Pancreas (tissue), 10 donors: ENCODE results near the gene NDUFC1. TPM values are rescaled to one million over a fixed set of nuclear protein-coding genes. Genes with fewer than 3 reads are reported as not detected.
"Not testable (repeated sequence)": the region's sequence is repeated elsewhere in the genome, so short reads cannot be mapped to it uniquely, and the experiment has no call there.

Source experiments
- ATAC-seq, 4 donors: fragments of 200-7000 bp; cut with Tn5 transposase; one replicate each; pipeline versions ENCODE4 v1.8.0 to v1.9.1; 2020; ENCODE audit warnings: mild to moderate bottlenecking in 4 of 4, moderate library complexity in 4 of 4
- DNase-seq, 6 donors: peaks; one replicate each; pipeline ENCODE4 v3.0.0-alpha.2; 2020
- FAIRE-seq: peaks from 2 replicates; lab custom pipeline; 2012; peaks lifted over from hg19 to GRCh38; lab: Jason Lieb, UNC
- H3K27ac ChIP-seq, 4 donors: fragments of 200-600 bp; sonication (generic); 1 replicate in 3 of 4; 2 replicates in 1 of 4; pipeline versions ENCODE4 v1.5.0 to v1.8.0; 2020
- H3K27me3 ChIP-seq, 4 donors: fragments of 200-600 bp; one replicate each; pipeline ENCODE4 v1.8.0; 2021
- H3K36me3 ChIP-seq, 3 donors: fragments of 200-600 bp; sonication (generic) in 1 of 3; one replicate each; pipeline versions ENCODE4 v1.5.0 to v1.8.0; 2020 to 2021
- H3K4me1 ChIP-seq, 3 donors: fragments of 200-600 bp; one replicate each; pipeline ENCODE4 v1.8.0; 2021
- H3K4me3 ChIP-seq, 4 donors: fragments of 200-600 bp; sonication (generic) in 2 of 4; one replicate each; pipeline versions ENCODE4 v1.5.0 to v1.8.0; 2020 to 2021
- H3K9me3 ChIP-seq, 4 donors: fragments of 200-600 bp; one replicate each; pipeline ENCODE4 v1.8.0; 2021
- WGBS, 2 donors: extraction: QIAGEN DNeasy Blood & Tissue Kit; methylation state at CpG; one replicate each; pipeline ENCODE4 v1.1.7; 2013; 5-methylcytosine and 5-hydroxymethylcytosine counted together
- intact Hi-C, 3 donors: fragments of 100-400 bp; cut with DNase I; formaldehyde crosslinking; loops; one replicate each; pipeline versions ENCODE4 v1.11.1 to v1.14.2; 2022
- polyA plus RNA-seq, 2 donors: library from polyadenylated mRNA; stranded (reverse); fragments of 200-250 nt; gene quantifications; one replicate each; pipeline ENCODE4 v1.2.3, GENCODE V29; 2013
- total RNA-seq, 6 donors: library from RNA; stranded (reverse); fragmentation: NEBNext Ultra II Directional in 4 of 6; extraction: Animal tissue kit (Norgen Biotek cat#: 25700) in 4 of 6; gene quantifications; one replicate each; pipeline versions ENCODE4 v1.2.1 to v1.2.4, GENCODE V29; 2021 to 2023
- TF ChIP-seq, protein P1 (sequence below), 4 donors: fragments of 200-600 bp; sonication (generic) in 3 of 4; IDR thresholded peaks; one replicate each; pipeline versions ENCODE4 v1.5.0 to v1.8.0; 2021; ENCODE audit warnings: antibody characterized with exemption in 4 of 4
- donor health status: healthy with polysubstance abuse.
- donor health status: DM: no; HTN: no; CAD: no; lungs with moderate emphysema.
- donor health status: DM: no; HTN: no; CAD: no.
- donor health status: control.
- donor health status: control.
- donor health status: Bipolar disorder and iron deficiency.
- donor health status: DM: yes; HTN: yes; CAD: no.
- donor health status: DM: no; HTN: no; CAD: no.
- donor health status: DM: no; HTN: no; CAD: no.
- donor health status: DM: yes; HTN: yes; CAD: no.

The NDUFC1 gene
- total and polyA plus RNA-seq, 8 donors, result 19.8 to 80.6 (median 25.0) TPM

DNA sequence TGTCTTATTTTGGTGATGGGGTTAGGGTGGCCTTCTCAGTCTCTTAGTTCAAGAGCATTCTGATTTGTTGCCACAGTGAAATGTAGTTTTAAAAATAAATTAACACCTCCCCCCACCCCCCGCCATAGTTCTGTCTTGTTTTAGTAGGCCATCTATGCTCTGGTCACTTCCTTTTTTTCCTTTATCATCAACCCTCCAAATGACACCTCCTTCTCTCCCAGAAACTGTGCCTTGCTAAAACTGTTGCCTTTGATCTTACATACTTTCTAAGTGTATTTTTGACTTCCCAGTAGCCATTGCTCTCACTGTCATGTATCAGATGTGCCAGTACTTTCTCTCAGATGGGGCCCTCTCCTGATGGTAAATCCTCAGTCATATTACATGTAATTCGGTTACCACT lies 14.5 kb upstream of the NDUFC1 start:
- WGBS, 2 donors, result 96 to 98% methylated on average over 2 of the region's 2 CpGs

DNA sequence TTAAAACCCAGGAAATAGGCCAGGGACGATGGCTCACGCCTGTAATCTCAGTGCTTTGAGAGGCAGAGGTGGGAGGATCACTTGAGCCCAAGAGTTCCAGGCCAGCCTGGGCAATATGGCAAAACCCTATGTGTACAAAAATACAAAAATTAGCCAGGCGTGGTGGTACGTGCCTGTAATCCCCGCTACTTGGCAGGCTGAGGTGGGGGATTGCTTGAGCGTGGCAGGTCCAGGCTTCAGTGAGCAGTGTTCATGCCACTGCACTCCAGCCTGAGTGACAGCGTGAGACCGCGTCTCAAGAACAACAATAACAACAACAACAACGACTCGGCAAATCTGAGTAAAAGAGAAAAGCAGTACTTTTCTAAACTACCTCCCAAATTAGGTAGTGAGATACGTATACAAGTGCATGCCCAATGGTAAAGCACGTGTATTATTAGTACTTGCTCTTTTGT lies 13.0 kb upstream of the NDUFC1 start:
- intact Hi-C loops, result no loop called here
- FAIRE-seq (no peak), ATAC-seq (peak in 1 of 4 donors; percentile 16), DNase-seq (no peak)
- Histone ChIP-seq H3K27me3 (no peaks in the 10 kb centered on the region), H3K4me3 (no peak overlapping the region), H3K36me3 (no peaks in the 10 kb centered on the region), H3K27ac (no peak overlapping the region), H3K4me1 (peaks cover 0 to 14% (median 11%) of the 10 kb centered on the region in 3 donors), H3K9me3 (no peaks in the 10 kb centered on the region)
- 91 to 94% methylated on average over 13 of the region's 13 CpGs for WGBS, 2 donors
- TF ChIP-seq, protein P1, sequence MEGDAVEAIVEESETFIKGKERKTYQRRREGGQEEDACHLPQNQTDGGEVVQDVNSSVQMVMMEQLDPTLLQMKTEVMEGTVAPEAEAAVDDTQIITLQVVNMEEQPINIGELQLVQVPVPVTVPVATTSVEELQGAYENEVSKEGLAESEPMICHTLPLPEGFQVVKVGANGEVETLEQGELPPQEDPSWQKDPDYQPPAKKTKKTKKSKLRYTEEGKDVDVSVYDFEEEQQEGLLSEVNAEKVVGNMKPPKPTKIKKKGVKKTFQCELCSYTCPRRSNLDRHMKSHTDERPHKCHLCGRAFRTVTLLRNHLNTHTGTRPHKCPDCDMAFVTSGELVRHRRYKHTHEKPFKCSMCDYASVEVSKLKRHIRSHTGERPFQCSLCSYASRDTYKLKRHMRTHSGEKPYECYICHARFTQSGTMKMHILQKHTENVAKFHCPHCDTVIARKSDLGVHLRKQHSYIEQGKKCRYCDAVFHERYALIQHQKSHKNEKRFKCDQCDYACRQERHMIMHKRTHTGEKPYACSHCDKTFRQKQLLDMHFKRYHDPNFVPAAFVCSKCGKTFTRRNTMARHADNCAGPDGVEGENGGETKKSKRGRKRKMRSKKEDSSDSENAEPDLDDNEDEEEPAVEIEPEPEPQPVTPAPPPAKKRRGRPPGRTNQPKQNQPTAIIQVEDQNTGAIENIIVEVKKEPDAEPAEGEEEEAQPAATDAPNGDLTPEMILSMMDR (IDR thresholded peaks at IDR 0.05), result no peak

More for the DNA sequence above, 14.5 kb upstream of the NDUFC1 start:
- FAIRE-seq, result no peak
- Histone ChIP-seq H3K4me3 (no peak overlapping the region), H3K36me3 (no peaks in the 10 kb centered on the region), H3K27ac (no peak overlapping the region), H3K27me3 (no peaks in the 10 kb centered on the region), H3K4me1 (peaks cover 0 to 14% (median 11%) of the 10 kb centered on the region in 3 donors), H3K9me3 (no peaks in the 10 kb centered on the region)
- DNase-seq, result no peak
- no peak for ATAC-seq
- TF ChIP-seq, protein P1 (IDR thresholded peaks at IDR 0.05), result no peak
- intact Hi-C loops, result no loop called here

DNA sequence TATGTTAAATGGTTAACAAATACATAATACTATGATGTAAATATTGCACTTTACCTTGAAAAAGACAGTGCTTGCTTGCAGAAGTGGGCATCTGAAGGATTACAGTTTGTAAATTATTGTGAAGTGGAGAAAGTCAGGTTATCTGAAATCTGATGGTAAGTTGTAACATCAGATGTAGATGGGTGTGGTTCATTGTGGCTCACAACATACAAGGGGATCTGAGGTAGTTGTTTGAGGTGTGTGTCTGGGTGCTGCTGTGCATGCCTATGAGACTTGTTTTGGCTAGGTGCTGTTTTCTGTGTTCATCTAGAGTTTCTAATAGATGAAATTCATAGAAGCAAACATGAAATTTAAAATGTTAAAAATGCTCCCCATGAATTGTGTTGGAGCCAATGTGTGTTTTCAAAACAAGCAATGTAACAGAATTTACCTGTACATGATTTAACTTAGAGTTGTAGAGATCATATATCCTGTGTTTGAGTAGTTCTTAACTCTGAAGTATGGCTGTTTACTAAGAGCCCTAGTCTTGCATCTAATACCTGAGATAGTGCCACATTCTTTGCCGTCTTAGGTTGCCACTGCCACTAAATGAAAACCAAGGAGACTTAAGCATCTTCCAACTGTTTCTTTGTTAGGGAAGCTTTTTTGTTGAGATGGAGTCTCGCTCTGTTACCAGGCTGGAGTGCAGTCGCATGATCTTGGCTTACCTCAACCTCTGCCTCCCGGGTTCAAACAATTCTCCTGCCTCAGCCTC lies 11.9 kb upstream of the NDUFC1 start:
- Histone ChIP-seq H3K27me3 (no peaks in the 10 kb centered on the region), H3K4me3 (no peak overlapping the region), H3K4me1 (peaks cover 0 to 14% (median 11%) of the 10 kb centered on the region in 3 donors), H3K36me3 (no peaks in the 10 kb centered on the region), H3K9me3 (no peaks in the 10 kb centered on the region), H3K27ac (no peak overlapping the region)
- TF ChIP-seq, protein P1 (IDR thresholded peaks at IDR 0.05), result no peak
- ATAC-seq (no peak), DNase-seq (no peak), FAIRE-seq (no peak)
- intact Hi-C loops, result no loop called here
- 87 to 90% methylated on average over 4 of the region's 4 CpGs for WGBS, 2 donors

DNA sequence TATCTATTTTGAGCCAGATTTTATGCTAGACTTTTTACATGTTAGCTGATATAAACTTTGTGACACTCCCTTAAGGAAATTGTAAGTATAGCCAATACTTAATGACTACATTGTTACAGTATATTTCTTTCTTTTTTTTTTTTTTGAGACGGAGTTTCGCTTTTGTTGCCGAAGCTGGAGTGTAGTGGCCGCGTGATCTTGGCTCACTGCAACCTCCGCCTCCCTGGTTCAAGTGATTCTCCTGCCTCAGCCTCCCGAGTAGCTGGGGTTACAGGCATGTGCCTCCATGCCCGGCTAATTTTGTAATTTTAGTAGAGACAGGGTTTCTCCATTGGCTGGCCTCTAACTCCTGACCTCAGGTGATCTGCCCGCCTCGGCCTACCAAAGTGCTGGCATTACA lies 11.1 kb upstream of the NDUFC1 start:
- H3K27me3 ChIP-seq, ATAC-seq, FAIRE-seq, H3K4me3 ChIP-seq, H3K27ac ChIP-seq, DNase-seq, intact Hi-C loops, H3K36me3 ChIP-seq, H3K9me3 ChIP-seq: not testable (repeated sequence)
- 94% methylated on average over 10 of the region's 10 CpGs for WGBS, 2 donors
- H3K4me1 ChIP-seq, result peaks cover 0 to 14% (median 11%) of the 10 kb centered on the region in 3 donors

DNA sequence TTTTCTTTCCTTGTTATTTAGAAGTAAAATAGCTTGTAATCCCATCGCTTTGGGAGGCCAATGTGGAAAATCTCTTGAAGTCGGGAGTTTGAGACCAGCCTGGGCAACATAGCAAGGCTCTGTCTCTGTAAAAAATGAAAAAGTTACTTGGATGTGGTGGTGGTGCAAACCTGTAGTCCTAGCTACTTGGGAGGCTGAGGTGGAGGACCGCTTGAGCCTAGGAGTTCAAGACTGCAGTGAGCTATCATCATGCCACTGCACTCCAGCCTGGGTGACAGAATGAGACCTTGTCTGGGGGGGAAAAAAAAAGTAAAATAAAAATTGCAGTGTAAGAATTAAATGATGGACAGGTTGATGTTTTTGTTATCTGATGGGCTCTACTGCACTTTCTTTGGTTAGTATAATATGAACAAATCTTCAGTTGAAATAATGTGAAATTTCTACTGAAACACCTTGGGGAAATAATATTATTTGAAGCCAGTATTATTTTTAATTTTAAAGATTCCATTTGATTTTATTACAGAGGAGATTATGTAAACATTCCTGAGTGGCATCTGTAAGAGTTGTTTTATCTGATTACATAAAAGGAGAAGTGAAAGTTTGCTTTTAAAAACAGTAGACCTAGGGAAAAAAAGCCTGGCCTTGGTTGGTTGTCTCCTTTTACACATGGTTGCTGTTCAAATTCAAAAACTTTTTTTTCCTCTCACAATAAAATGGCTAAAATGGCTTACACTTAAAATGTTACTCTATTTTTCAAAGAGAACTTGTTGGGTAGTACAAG lies 10.5 kb upstream of the NDUFC1 start:
- Histone ChIP-seq H3K4me1 (peaks cover 0 to 14% (median 11%) of the 10 kb centered on the region in 3 donors), H3K9me3 (no peaks in the 10 kb centered on the region), H3K27ac (no peak overlapping the region), H3K27me3 (no peaks in the 10 kb centered on the region), H3K4me3 (no peak overlapping the region), H3K36me3 (no peaks in the 10 kb centered on the region)
- intact Hi-C loops, result no loop called here
- FAIRE-seq, result no peak
- WGBS, 2 donors, result 92 to 93% methylated on average over 3 of the region's 3 CpGs
- ATAC-seq, result peak in 2 of 4 donors; percentile 33 to 54
- no peak for DNase-seq
- TF ChIP-seq, protein P1 (IDR thresholded peaks at IDR 0.05), result no peak
